ENCODE data around the gene TRIM6.
"Not testable (repeated sequence)": the region's sequence is repeated elsewhere in the genome, so short reads cannot be mapped to it uniquely, and the experiment has no call there.

Gene TRIM6

DNA sequence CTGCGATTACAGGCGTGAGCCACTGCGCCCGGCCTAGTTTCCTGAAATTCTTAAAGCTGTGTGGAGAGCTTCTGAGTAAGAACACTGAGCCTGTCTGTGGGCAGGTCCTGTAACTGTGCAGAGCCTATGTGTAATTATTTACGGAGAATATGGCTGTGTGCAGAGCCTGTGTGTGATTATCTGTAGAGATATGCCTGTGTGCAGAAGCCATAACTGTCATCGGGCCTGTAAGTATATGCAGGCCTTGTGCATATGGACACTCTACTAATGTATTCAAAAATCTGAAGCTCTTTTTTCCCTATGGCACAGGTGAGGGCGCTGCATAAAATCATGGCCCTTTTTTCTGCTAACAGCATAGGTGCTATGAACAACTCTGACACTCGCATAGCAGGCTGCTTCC, 15.9 kb upstream of the TRIM6 start, which contains the start of gene OR52B6:
Gene OR52B6, plus strand, starts transcription at position 301 of the 400 bp plus-strand sequence. Its CDS starts 0 bp downstream, at position 301.
- no peaks in the 10 kb centered on the region for H3K27me3 ChIP-seq (ENCODE audit: insufficient read depth, low read length)
- no peak within 1 kb of the TSS for H3K9ac ChIP-seq (ENCODE audit: low read depth, low read length)
- H3K4me3 ChIP-seq (ENCODE audit: low read length) = no peak within 1 kb of the TSS
- no peaks in the 10 kb centered on the region for H3K4me1 ChIP-seq (ENCODE audit: insufficient read depth, low read length)
- no peaks in the 10 kb centered on the region for H3K36me3 ChIP-seq (ENCODE audit: insufficient read depth, low read depth, low read length)
- no peak within 1 kb of the TSS for H3K27ac ChIP-seq (ENCODE audit: low read length)
- H3K9me3 ChIP-seq (ENCODE audit: insufficient read depth, low read depth, low read length) = no peaks in the 10 kb centered on the region

DNA sequence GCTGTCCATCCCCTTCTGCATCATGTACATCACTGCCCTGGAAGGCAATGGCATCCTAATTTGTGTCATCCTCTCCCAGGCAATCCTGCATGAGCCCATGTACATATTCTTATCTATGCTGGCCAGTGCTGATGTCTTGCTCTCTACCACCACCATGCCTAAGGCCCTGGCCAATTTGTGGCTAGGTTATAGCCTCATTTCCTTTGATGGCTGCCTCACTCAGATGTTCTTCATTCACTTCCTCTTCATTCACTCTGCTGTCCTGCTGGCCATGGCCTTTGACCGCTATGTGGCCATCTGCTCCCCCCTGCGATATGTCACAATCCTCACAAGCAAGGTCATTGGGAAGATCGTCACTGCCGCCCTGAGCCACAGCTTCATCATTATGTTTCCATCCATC, 15.4 kb upstream of the TRIM6 start:
- Histone ChIP-seq H3K36me3 (ENCODE audit: insufficient read depth, low read depth, low read length) (no peaks in the 10 kb centered on the region), H3K9ac (ENCODE audit: low read depth, low read length) (no peak overlapping the region), H3K27ac (ENCODE audit: low read length) (no peak overlapping the region), H3K4me1 (ENCODE audit: insufficient read depth, low read length) (no peaks in the 10 kb centered on the region), H3K27me3 (ENCODE audit: insufficient read depth, low read length) (no peaks in the 10 kb centered on the region), H3K9me3 (ENCODE audit: insufficient read depth, low read depth, low read length) (no peaks in the 10 kb centered on the region), H3K4me3 (ENCODE audit: low read length) (no peak overlapping the region)

DNA sequence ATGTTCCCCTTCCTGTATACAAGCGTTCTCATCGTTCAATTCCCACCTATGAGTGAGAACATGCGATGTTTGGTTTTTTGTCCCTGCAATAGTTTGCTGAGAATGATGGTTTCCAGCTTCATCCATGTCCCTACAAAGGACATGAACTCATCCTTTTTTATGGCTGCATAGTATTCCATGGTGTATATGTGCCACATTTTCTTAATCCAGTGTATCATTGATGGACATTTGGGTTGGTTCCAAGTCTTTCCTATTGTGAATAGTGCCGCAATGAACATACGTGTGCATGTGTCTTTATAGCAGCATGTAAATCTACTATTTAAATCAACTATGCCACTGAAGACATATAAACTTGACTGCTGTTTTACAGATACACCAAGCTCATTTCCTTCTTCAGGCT, 12.0 kb upstream of the TRIM6 start:
- H3K27ac ChIP-seq (ENCODE audit: low read length); H3K36me3 ChIP-seq (ENCODE audit: insufficient read depth, low read depth, low read length); H3K27me3 ChIP-seq (ENCODE audit: insufficient read depth, low read length); H3K4me1 ChIP-seq (ENCODE audit: insufficient read depth, low read length); H3K9me3 ChIP-seq (ENCODE audit: insufficient read depth, low read depth, low read length); H3K4me3 ChIP-seq (ENCODE audit: low read length); H3K9ac ChIP-seq (ENCODE audit: low read depth, low read length): not testable (repeated sequence)

DNA sequence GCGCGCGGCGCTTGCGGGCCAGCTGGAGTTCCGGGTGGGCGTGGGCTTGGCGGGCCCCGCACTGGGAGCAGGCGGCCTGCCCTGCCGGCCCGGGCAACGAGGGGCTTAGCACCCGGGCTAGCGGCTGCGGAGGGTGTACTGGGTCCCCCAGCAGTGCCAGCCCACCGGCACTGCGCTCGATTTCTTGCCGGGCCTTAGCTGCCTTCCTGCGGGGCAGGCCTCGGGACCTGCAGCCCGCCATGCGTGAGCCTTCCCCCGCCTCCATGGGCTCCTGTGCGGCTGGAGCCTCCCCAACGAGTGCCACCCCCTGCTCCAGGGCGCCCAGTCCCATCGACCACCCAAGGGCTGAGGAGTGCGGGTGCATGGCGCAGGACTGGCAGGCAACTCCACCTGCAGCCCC, 6.5 kb upstream of the TRIM6 start:
- H3K9ac ChIP-seq (ENCODE audit: low read depth, low read length); H3K9me3 ChIP-seq (ENCODE audit: insufficient read depth, low read depth, low read length); H3K4me3 ChIP-seq (ENCODE audit: low read length); H3K27me3 ChIP-seq (ENCODE audit: insufficient read depth, low read length); H3K4me1 ChIP-seq (ENCODE audit: insufficient read depth, low read length); H3K27ac ChIP-seq (ENCODE audit: low read length); H3K36me3 ChIP-seq (ENCODE audit: insufficient read depth, low read depth, low read length): not testable (repeated sequence)

DNA sequence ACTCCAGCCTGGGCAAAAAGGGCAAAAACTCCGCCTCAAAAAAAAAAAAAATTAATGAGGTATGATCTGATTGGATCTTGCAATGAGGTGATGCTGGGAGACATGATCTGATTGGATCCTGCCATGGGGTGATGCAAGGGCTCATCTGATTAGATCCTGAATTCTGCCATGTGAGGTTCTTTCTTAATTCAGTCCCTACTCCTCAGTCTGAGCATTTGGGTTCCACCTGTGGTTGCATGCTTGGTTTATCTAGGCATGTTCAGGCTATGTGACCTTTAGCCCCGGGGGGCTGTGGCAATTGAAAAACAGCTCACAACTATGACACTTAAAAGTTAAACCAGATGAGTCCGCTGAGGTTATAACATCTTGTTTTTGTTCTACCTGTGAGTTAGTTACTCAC, 4.8 kb upstream of the TRIM6 start:
- no peaks in the 10 kb centered on the region for H3K27me3 ChIP-seq (ENCODE audit: insufficient read depth, low read length)
- H3K9ac ChIP-seq (ENCODE audit: low read depth, low read length) = no peak overlapping the region

DNA sequence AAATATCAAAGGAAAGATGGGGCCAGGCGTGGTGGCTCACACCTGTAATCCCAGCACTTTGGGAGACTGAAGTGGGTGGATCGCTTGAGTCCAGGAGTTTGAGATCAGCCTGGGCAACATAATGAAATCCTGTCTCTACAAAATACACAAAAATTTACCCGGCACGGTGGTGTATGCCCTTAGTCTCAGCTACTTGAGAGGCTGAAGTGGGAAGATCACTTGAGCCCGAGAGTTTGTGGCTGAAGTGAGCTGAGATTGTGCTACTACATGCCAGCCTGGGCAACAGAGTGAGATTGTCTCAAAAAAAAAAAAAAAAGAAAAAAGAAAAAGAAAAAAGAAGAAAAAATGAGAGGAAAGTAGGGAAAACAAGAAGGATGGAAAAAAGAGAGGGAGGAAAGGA, 3.8 kb upstream of the TRIM6 start:
- H3K9me3 ChIP-seq (ENCODE audit: insufficient read depth, low read depth, low read length) = no peaks in the 10 kb centered on the region
- no peaks in the 10 kb centered on the region for H3K27me3 ChIP-seq (ENCODE audit: insufficient read depth, low read length)
- no peaks in the 10 kb centered on the region for H3K36me3 ChIP-seq (ENCODE audit: insufficient read depth, low read depth, low read length)
- no peak overlapping the region for H3K4me3 ChIP-seq (ENCODE audit: low read length)
- H3K4me1 ChIP-seq (ENCODE audit: insufficient read depth, low read length) = peaks cover 8% of the 10 kb centered on the region; the same call in 1 of the 2 replicates
- no peak overlapping the region for H3K9ac ChIP-seq (ENCODE audit: low read depth, low read length)
- H3K27ac ChIP-seq (ENCODE audit: low read length) = no peak overlapping the region

More for the DNA sequence above, 4.8 kb upstream of the TRIM6 start:
- no peaks in the 10 kb centered on the region for H3K36me3 ChIP-seq (ENCODE audit: insufficient read depth, low read depth, low read length)
- no peak overlapping the region for H3K4me3 ChIP-seq (ENCODE audit: low read length)
- no peak overlapping the region for H3K27ac ChIP-seq (ENCODE audit: low read length)
- no peaks in the 10 kb centered on the region for H3K4me1 ChIP-seq (ENCODE audit: insufficient read depth, low read length)
- H3K9me3 ChIP-seq (ENCODE audit: insufficient read depth, low read depth, low read length) = no peaks in the 10 kb centered on the region

DNA sequence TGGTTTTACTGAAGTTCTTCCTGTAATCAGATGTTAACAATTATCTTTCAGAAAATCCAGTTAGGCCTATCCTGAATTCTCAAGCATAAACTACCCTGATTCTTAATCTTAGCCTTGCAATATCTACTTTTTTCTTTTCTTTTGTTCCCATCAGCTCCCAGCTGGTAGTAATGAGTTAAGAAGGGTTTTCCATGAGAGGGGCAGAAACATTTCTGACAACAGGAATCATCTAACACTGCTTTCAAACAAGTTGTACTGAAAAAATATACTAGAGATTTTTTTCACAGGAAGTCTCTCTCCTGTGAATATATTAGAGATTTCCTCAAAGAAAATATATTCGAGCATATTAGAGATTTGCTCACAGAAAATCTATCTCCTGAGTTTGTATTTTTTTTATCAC, 3.3 kb upstream of the TRIM6 start:
- no peak overlapping the region for H3K27ac ChIP-seq (ENCODE audit: low read length)
- H3K36me3 ChIP-seq (ENCODE audit: insufficient read depth, low read depth, low read length) = no peaks in the 10 kb centered on the region
- no peaks in the 10 kb centered on the region for H3K9me3 ChIP-seq (ENCODE audit: insufficient read depth, low read depth, low read length)
- no peak overlapping the region for H3K4me3 ChIP-seq (ENCODE audit: low read length)
- H3K9ac ChIP-seq (ENCODE audit: low read depth, low read length) = no peak overlapping the region
- H3K4me1 ChIP-seq (ENCODE audit: insufficient read depth, low read length) = peaks cover 13% of the 10 kb centered on the region; the same call in 1 of the 2 replicates
- no peaks in the 10 kb centered on the region for H3K27me3 ChIP-seq (ENCODE audit: insufficient read depth, low read length)

DNA sequence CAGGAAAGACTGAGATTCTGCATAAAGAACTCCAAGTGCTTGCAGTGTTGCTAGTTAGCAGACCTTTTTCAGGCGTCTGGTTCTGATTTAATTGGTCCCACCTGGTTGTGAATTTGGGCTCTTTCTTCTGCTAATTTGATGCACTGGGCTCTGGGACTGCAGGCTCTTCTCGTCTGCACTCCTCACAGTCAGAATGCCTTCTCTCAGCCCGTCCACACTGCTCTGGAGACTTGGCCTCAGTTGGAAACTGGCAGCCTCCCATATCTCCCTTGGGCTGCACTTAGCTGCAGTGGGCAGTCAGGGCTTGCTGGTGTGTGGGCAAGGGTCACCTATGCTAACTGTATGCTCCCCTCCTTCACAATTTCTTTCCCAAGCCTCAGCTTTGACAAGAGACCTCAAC, 1.5 kb downstream of the TRIM6 start:
- Histone ChIP-seq H3K4me3 (ENCODE audit: low read length) (peak overlapping the region; percentile 75), H3K4me1 (ENCODE audit: insufficient read depth, low read length) (peaks cover 21% of the 10 kb centered on the region; the same call in 1 of the 2 replicates), H3K9ac (ENCODE audit: low read depth, low read length) (peak overlapping the region; percentile 19; the same call in 1 of the 2 replicates), H3K9me3 (ENCODE audit: insufficient read depth, low read depth, low read length) (no peaks in the 10 kb centered on the region), H3K36me3 (ENCODE audit: insufficient read depth, low read depth, low read length) (no peaks in the 10 kb centered on the region; the same call in 1 of the 2 replicates), H3K27ac (ENCODE audit: low read length) (no peak overlapping the region), H3K27me3 (ENCODE audit: insufficient read depth, low read length) (no peaks in the 10 kb centered on the region)

DNA sequence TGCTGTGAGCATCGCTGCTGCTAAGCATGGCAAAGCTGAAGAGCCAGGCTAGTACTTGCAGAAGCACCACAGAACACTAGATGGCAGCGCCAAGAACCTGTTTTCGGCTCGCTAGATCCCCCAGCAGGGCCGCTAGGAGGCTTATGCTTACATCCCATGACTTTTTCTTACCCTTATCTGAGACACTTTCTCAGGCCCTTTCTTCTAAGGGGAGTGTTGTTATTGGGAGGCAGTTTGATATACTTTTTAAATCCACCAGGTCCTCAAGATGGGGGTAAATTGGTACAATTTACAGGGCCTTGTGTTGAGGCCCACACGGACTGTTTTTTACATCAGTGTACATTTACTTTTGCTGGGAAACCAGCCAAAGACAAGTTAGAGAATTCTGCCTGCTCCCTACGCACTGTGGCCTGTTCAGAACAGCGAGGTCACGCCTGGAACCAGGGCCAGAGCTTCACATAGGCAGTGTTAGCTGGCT, 4.0 kb downstream of the TRIM6 start:
- H3K9ac ChIP-seq (ENCODE audit: low read depth, low read length) = no peak overlapping the region
- H3K9me3 ChIP-seq (ENCODE audit: insufficient read depth, low read depth, low read length) = no peaks in the 10 kb centered on the region
- H3K27ac ChIP-seq (ENCODE audit: low read length) = no peak overlapping the region
- H3K4me1 ChIP-seq (ENCODE audit: insufficient read depth, low read length) = peaks cover 21% of the 10 kb centered on the region; the same call in 1 of the 2 replicates
- no peak overlapping the region for H3K4me3 ChIP-seq (ENCODE audit: low read length)
- H3K36me3 ChIP-seq (ENCODE audit: insufficient read depth, low read depth, low read length) = peaks cover 22% of the 10 kb centered on the region
- no peaks in the 10 kb centered on the region for H3K27me3 ChIP-seq (ENCODE audit: insufficient read depth, low read length)

DNA sequence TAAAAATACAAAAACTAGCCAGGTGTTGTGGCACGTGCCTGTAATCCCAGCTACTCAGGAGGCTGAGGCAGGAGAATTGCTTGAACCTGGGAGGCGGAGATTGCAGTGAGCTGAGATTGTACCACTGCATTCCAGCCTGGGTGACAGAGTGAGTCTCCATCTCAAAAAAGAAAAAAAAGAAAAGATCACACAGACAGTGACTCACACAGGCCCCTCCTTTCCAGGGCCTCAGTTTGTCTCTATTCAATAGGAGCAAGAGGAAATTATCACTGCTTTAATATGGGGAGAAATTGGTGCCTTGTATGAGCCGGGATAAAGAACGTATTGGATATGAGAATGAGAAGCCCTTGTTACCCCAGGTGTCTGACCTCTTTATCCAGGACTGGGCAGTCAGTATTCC, 6.4 kb downstream of the TRIM6 start:
- peaks cover 42% of the 10 kb centered on the region for H3K36me3 ChIP-seq (ENCODE audit: insufficient read depth, low read depth, low read length)
- H3K4me1 ChIP-seq (ENCODE audit: insufficient read depth, low read length) = peaks cover 11% of the 10 kb centered on the region; the same call in 1 of the 2 replicates
- H3K9ac ChIP-seq (ENCODE audit: low read depth, low read length); H3K27me3 ChIP-seq (ENCODE audit: insufficient read depth, low read length); H3K9me3 ChIP-seq (ENCODE audit: insufficient read depth, low read depth, low read length); H3K4me3 ChIP-seq (ENCODE audit: low read length); H3K27ac ChIP-seq (ENCODE audit: low read length): not testable (repeated sequence)

DNA sequence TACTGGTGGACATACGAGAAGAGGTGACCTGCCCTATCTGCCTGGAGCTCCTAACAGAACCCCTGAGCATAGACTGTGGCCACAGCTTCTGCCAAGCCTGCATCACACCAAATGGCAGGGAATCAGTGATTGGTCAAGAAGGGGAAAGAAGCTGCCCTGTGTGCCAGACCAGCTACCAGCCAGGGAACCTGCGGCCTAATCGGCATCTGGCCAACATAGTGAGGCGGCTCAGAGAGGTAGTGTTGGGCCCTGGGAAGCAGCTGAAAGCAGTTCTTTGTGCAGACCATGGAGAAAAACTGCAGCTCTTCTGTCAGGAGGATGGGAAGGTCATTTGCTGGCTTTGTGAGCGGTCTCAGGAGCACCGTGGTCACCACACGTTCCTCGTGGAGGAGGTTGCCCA, 6.9 kb downstream of the TRIM6 start:
- no peaks in the 10 kb centered on the region for H3K9me3 ChIP-seq (ENCODE audit: insufficient read depth, low read depth, low read length)
- no peaks in the 10 kb centered on the region for H3K27me3 ChIP-seq (ENCODE audit: insufficient read depth, low read length)
- H3K36me3 ChIP-seq (ENCODE audit: insufficient read depth, low read depth, low read length) = peaks cover 47% of the 10 kb centered on the region
- no peak overlapping the region for H3K9ac ChIP-seq (ENCODE audit: low read depth, low read length)
- H3K27ac ChIP-seq (ENCODE audit: low read length) = no peak overlapping the region
- no peak overlapping the region for H3K4me3 ChIP-seq (ENCODE audit: low read length)
- peaks cover 6% of the 10 kb centered on the region; the same call in 1 of the 2 replicates for H3K4me1 ChIP-seq (ENCODE audit: insufficient read depth, low read length)

DNA sequence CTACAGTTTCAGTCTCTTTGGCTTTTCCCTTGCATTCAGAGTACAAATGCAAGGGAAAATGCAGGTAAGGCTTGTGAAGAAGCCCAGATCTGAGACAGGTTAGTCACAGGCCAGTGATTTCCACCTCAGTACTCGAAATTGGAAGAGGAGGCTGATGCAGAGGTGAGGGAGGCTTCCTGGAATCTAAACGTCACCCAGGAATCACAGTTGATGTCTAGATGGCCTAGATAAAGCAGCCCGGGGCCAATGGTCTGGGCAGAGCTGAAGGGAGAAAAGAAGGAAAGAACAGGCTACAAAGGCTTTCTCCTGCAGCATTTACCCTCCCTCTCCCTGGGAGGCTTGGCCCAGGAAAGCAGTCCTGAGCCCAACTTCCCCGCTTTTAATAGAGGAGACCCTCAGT, 8.5 kb downstream of the TRIM6 start:
- H3K36me3 ChIP-seq (ENCODE audit: insufficient read depth, low read depth, low read length) = peaks cover 55% of the 10 kb centered on the region

More for the DNA sequence above, 8.5 kb downstream of the TRIM6 start:
- Histone ChIP-seq H3K4me1 (ENCODE audit: insufficient read depth, low read length) (no peaks in the 10 kb centered on the region), H3K27me3 (ENCODE audit: insufficient read depth, low read length) (no peaks in the 10 kb centered on the region), H3K27ac (ENCODE audit: low read length) (no peak overlapping the region), H3K4me3 (ENCODE audit: low read length) (no peak overlapping the region), H3K9me3 (ENCODE audit: insufficient read depth, low read depth, low read length) (no peaks in the 10 kb centered on the region), H3K9ac (ENCODE audit: low read depth, low read length) (no peak overlapping the region)

Measured in iPS-20b (cell line).